ENCODE measurements around the gene DAPP1. TPM values are rescaled to one million over a fixed set of nuclear protein-coding genes. Genes with fewer than 3 reads are reported as not detected.
A peak's percentile ranks its signal among the peaks of the same experiment; 100 is the strongest.

DAPP1 gene
- total RNA-seq, 6 experiments from 2014 or later: 0.12 to 1.5 (median 0.73) TPM

- H3K36me3 ChIP-seq: no peaks in the 10 kb centered on the region
- no peak overlapping the region for H3K27ac ChIP-seq
- H3K9me3 ChIP-seq: no peaks in the 10 kb centered on the region
- DNase-seq: no peak
- TF ChIP-seq CTCF (IDR thresholded peaks at IDR 0.05) (no peak), POLR2A (IDR thresholded peaks at IDR 0.05) (no peak)
- ATAC-seq: no peak
- no peak overlapping the region for H3K4me3 ChIP-seq
- 60% methylated on average over 4 of the region's 4 CpGs for WGBS (ENCODE audit: insufficient coverage, low coverage, low lambda C conversion rate, missing lambda C conversion rate)
- H3K4me1 ChIP-seq: no peaks in the 10 kb centered on the region
- H3K27me3 ChIP-seq: no peaks in the 10 kb centered on the region
- intact Hi-C loops (cut with DNase I): no loop called here
These were observed 9.0 kb upstream of the DAPP1 start for GRCh38 chr4:99807666-99808065.

- Histone ChIP-seq H3K4me3 (no peak overlapping the region), H3K4me1 (no peaks in the 10 kb centered on the region), H3K36me3 (no peaks in the 10 kb centered on the region), H3K27ac (no peak overlapping the region), H3K9me3 (no peaks in the 10 kb centered on the region), H3K27me3 (no peaks in the 10 kb centered on the region)
- peak; percentile 95 to 97 (median 95) for ATAC-seq
- DNase-seq: peak; percentile 45 to 72 (median 64)
- TF ChIP-seq POLR2A (IDR thresholded peaks at IDR 0.05) (no peak), CTCF (IDR thresholded peaks at IDR 0.05) (peak; percentile 64 to 83 (median 72))
- intact Hi-C loops (cut with DNase I): no loop called here
- 21% methylated on average over 13 of the region's 13 CpGs for WGBS (ENCODE audit: insufficient coverage, low coverage, low lambda C conversion rate, missing lambda C conversion rate)
These were observed 8.3 kb upstream of the DAPP1 start for GRCh38 chr4:99808260-99808857.

- intact Hi-C loops (cut with DNase I): no loop called here
- H3K36me3 ChIP-seq: no peaks in the 10 kb centered on the region
- ATAC-seq: no peak
These were observed 7.3 kb upstream of the DAPP1 start for GRCh38 chr4:99809326-99809725.

GRCh38 chr4:99810536-99810935, 6.1 kb upstream of the DAPP1 start:
- H3K9me3 ChIP-seq: no peaks in the 10 kb centered on the region
- H3K4me1 ChIP-seq: no peaks in the 10 kb centered on the region
- ATAC-seq (no peak), DNase-seq (no peak)
- no peaks in the 10 kb centered on the region for H3K27me3 ChIP-seq
- intact Hi-C loops (cut with DNase I): no loop called here
- H3K27ac ChIP-seq: no peak overlapping the region
- TF ChIP-seq CTCF (IDR thresholded peaks at IDR 0.05): no peak
- TF ChIP-seq POLR2A (IDR thresholded peaks at IDR 0.05): no peak
- H3K4me3 ChIP-seq: no peak overlapping the region
- no peaks in the 10 kb centered on the region for H3K36me3 ChIP-seq

More at GRCh38 chr4:99809326-99809725, 7.3 kb upstream of the DAPP1 start:
- Histone ChIP-seq H3K27me3 (no peaks in the 10 kb centered on the region), H3K27ac (no peak overlapping the region), H3K4me3 (no peak overlapping the region), H3K9me3 (no peaks in the 10 kb centered on the region), H3K4me1 (no peaks in the 10 kb centered on the region)
- DNase-seq: no peak
- TF ChIP-seq CTCF (IDR thresholded peaks at IDR 0.05): no peak
- no peak for TF ChIP-seq POLR2A (IDR thresholded peaks at IDR 0.05)
- WGBS (ENCODE audit: insufficient coverage, low coverage, low lambda C conversion rate, missing lambda C conversion rate): 70% methylated on average over 1 of the region's 1 CpG

- H3K4me3 ChIP-seq: no peak overlapping the region
- no peaks in the 10 kb centered on the region for H3K27me3 ChIP-seq
- H3K4me1 ChIP-seq: no peaks in the 10 kb centered on the region
- no peak for DNase-seq
- no peaks in the 10 kb centered on the region for H3K36me3 ChIP-seq
- no peak overlapping the region for H3K27ac ChIP-seq
- TF ChIP-seq POLR2A (IDR thresholded peaks at IDR 0.05): no peak
- no peak for TF ChIP-seq CTCF (IDR thresholded peaks at IDR 0.05)
- intact Hi-C loops (cut with DNase I): no loop called here
- no peak for ATAC-seq
- H3K9me3 ChIP-seq: no peaks in the 10 kb centered on the region
- 30% methylated on average over 1 of the region's 1 CpG for WGBS (ENCODE audit: insufficient coverage, low coverage, low lambda C conversion rate, missing lambda C conversion rate)
These were observed 5.5 kb upstream of the DAPP1 start for GRCh38 chr4:99811117-99811516.

Measured in right lobe of liver (tissue), 6 donors.